PFSK-1 (cell line): ENCODE measurements around the gene SAMD10.

Source experiments
- FOXP2 ChIP-seq: optimal IDR thresholded peaks from 2 replicates; pipeline ENCODE3; 2011; ENCODE audit warnings: borderline replicate concordance, control low read depth, inconsistent platforms; ENCODE audit not compliant: insufficient read depth; ENCODE audit errors: extremely low read length, extremely low read depth
- POLR2AphosphoS5 ChIP-seq: IDR thresholded peaks from 2 replicates; pipeline ENCODE4 v1.6.1; 2012; ENCODE audit warnings: low read depth, mild to moderate bottlenecking, control low read depth, low read length, moderate library complexity
- REST ChIP-seq, 2 experiments: IDR thresholded peaks; 2 replicates each; pipeline versions ENCODE4 v1.6.1 to v1.8.0; 2011 to 2012; ENCODE audit warnings: low read depth in 2 of 2, low read length in 2 of 2, control low read depth in 1 of 2, inconsistent platforms in 1 of 2, mild to moderate bottlenecking in 1 of 2, moderate library complexity in 1 of 2; ENCODE audit not compliant: insufficient read depth in 1 of 2
- SIN3A ChIP-seq: IDR thresholded peaks from 2 replicates; pipeline ENCODE4 v1.6.1; 2012; ENCODE audit warnings: mild to moderate bottlenecking, low read length, moderate library complexity, borderline replicate concordance; ENCODE audit not compliant: insufficient read depth
- TAF1 ChIP-seq: IDR thresholded peaks from 2 replicates; pipeline ENCODE4 v1.6.1; 2012; ENCODE audit warnings: low read length, control low read depth, borderline replicate concordance; ENCODE audit not compliant: insufficient read depth

Gene SAMD10

DNA sequence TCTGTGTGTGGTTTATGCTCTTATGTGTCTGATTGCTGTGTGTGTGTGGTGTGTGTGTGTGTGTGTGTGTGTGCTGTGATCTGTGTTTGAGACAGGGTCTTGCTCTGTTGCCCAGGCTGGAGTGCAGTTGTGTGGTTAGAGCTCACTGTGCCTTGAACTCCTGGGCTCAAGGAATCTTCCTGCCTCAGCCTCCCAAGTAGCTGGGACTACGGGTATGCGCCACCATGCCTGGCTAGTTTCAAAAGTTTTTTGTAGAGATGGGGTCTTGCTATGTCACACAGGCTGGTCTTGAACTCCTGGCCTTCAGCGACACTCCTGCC is 6.3 kb downstream of the SAMD10 start:
- no peak for TF ChIP-seq SIN3A
- TF ChIP-seq REST (IDR thresholded peaks at IDR 0.05; ENCODE audit: insufficient read depth in 1 of 2, low read depth in 2 of 2, low read length in 2 of 2) = no peak
- TF ChIP-seq POLR2AphosphoS5 = no peak

- TF ChIP-seq SIN3A = no peak
These were observed 6.9 kb downstream of the SAMD10 start for GRCh38 chr20:63972312-63973159.

- TF ChIP-seq FOXP2 (no peak), POLR2AphosphoS5 (no peak), REST (IDR thresholded peaks at IDR 0.05; ENCODE audit: insufficient read depth in 1 of 2, low read depth in 2 of 2, low read length in 2 of 2) (no peak), SIN3A (no peak), TAF1 (no peak)
These were observed 8.6 kb downstream of the SAMD10 start for GRCh38 chr20:63970714-63971431.

- TF ChIP-seq FOXP2 (no peak), TAF1 (0 out of 2 replicates have a peak, but pooled peaks have one; percentile 43), SIN3A (0 out of 2 replicates have a peak, but pooled peaks have one; percentile 61)
These were observed 9.4 kb downstream of the SAMD10 start, which contains the start of gene ZNF512B for GRCh38 chr20:63969838-63970713. TSS of gene ZNF512B (minus strand) at chr20:63969930. CDS start at chr20:63967950, 1,980 bp downstream.

- TF ChIP-seq FOXP2 = no peak
- no peak for TF ChIP-seq SIN3A
- TF ChIP-seq POLR2AphosphoS5 = no peak
- TF ChIP-seq TAF1 = no peak
- no peak for TF ChIP-seq REST (IDR thresholded peaks at IDR 0.05; ENCODE audit: insufficient read depth in 1 of 2, low read depth in 2 of 2, low read length in 2 of 2)
These were observed 10.3 kb downstream of the SAMD10 start for GRCh38 chr20:63968928-63969760.
